GM19467 (cell line): ENCODE results near the gene SYNDIG1L.
"Not testable (repeated sequence)": the region's sequence is repeated elsewhere in the genome, so short reads cannot be mapped to it uniquely, and the experiment has no call there.

Experiments used
- ATAC-seq: cut with Tn5 transposase; IDR thresholded peaks from one replicate; pipeline ENCODE4 v1.9.1; 2021; ENCODE audit warnings: mild to moderate bottlenecking, moderate library complexity; ENCODE audit not compliant: unreplicated experiment

Gene SYNDIG1L

GRCh38 chr14:74426202-74426582, at the start of gene SYNDIG1L:
Gene SYNDIG1L, minus strand, starts transcription at chr14:74426210. Its CDS starts 16,466 bp downstream, at chr14:74409744.
- ATAC-seq: no peak

GRCh38 chr14:74475678-74476077, 49.7 kb upstream of the SYNDIG1L start:
- ATAC-seq: no peak

DNA sequence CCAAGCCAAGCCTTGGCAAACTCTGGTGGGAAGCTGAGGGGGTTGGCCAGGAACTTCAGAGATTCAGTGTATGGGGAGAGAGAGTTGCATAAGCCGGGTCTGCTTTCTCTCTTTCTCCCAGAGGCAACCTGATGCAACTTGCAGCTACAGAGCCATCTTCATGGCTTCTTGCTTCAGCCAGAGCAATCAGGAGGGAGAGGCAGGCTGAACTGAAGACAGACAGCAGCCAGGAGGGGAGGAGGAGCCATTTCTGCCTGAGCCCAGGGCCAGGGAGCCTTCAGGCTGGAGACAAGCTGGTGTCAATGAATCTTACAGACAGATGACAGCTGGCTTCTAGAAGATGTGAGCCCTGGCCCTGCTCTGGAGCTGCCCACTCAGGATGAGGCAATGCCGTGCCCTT, 48.4 kb upstream of the SYNDIG1L start:
- ATAC-seq: no peak

- ATAC-seq: no peak
Measured at GRCh38 chr14:74472601-74473000, 46.6 kb upstream of the SYNDIG1L start.

- ATAC-seq: no peak
Measured at GRCh38 chr14:74469548-74470518, 43.8 kb upstream of the SYNDIG1L start.

DNA sequence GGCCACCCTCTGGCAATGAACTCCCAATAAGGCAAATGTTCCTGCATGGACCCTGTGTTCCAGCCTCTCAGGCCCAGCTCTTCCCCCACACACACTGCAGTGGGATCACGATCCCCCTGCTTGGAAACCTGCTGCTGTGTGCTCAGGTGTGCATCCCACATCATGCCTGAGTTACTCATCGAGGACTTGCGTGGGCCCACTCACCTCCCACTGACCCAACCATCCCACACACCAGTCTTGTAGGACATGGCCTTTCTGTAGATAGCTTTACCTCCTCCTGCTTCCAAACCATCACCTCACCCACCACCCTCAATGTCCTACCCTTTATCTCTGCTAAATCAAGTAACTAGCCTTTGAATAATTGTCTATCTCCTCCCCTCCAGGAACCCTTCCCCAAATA, 42.5 kb upstream of the SYNDIG1L start:
- no peak for ATAC-seq

DNA sequence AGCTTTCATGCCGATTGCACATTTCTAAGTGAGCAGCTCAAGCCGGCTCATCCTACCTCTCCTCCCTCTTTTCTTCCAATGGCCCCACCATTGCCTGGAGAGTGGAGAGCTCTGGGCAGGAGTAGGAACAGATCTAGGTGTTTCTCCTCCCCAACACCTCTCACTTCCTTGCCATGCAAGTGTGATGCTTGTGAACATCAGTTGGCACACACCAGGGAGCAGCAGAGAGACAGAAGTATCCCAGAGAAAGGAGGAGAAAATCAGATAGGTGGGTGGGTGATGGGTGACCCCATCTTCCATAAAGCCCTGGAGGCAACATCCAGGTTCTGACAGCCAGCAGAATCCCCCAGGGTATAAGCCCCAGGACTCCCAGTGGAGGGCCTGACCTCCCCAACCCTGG, 39.3 kb upstream of the SYNDIG1L start:
- ATAC-seq: no peak

DNA sequence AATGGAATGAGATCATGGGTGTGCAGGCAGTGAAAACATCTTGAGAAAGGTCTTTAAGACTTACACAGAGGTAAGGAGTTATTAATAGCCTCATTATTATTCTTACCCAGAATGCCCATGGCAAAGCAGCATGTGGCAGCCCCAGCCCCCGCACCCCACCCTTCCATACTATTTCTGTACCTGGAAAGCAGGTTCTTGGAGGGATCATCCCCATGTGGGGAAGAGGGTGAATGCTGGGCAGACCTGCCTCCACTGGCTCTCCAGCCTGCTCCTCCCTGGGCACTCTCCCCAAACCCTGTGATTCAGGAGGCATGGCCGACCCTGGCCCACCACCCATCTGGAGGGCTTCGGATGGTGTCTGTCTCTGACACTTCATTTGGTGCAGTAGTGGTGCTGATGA, 38.8 kb upstream of the SYNDIG1L start:
- no peak for ATAC-seq

DNA sequence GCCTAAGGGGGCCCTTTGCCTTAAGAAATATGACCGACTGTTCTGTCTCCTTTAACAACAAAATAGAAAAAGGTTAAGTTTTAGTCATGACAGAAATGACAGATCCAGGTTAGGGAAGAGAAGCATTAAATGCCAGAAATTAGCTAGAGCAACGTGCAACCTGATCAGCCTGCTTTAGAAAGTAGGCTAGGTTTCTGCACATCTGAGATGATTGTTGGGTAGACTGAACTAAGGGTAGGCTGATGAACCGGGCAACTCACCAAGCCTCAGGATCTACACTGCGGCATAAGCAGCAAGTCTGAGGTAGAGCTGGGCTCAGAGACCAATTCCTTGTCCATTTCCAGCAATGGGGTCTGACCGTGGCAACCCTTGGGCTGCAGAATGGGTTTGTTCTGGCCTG, 37.7 kb upstream of the SYNDIG1L start:
- no peak for ATAC-seq

DNA sequence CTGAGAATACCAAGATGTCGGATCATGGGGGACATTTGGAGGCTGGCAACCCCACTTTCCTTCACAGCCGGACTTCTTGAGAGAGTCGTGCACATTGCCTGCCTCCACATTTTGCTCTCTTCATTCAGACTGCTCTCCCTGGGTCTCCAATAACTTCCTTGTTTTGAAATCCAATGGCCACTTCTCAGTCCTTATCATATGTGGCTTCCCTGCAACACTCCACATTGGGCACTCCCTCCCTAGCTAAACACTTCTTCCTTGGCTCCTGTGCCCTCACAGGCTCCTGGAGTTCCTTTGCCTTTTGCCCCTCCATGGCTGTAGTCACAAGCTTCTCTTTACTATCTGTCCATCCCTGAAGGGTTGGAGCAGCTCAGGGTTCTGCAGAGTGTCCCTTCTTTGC, 37.0 kb upstream of the SYNDIG1L start:
- no peak for ATAC-seq

DNA sequence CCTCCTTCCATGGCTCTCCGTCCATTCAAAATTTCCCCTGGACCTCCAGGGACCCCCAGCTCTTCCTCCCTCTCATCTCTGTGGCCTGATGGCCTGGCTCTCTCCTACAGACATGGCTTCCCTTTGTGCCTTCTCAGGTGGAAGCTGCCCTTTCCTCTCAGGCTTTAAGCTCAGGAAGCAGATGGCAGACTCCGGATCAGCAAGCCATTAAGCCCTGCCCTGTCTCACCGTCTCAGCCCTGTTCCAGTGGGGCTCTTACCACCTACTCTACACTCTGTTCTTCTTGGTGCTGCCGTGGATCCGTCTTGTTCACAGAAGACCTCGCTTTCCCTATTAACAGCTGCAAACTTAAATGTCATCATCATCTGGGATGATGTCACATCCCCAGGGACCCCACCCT, 34.0 kb upstream of the SYNDIG1L start:
- ATAC-seq: no peak

- no peak for ATAC-seq
Measured at GRCh38 chr14:74459289-74459946, 33.4 kb upstream of the SYNDIG1L start.

GRCh38 chr14:74457565-74457895, 31.5 kb upstream of the SYNDIG1L start:
- ATAC-seq: no peak

DNA sequence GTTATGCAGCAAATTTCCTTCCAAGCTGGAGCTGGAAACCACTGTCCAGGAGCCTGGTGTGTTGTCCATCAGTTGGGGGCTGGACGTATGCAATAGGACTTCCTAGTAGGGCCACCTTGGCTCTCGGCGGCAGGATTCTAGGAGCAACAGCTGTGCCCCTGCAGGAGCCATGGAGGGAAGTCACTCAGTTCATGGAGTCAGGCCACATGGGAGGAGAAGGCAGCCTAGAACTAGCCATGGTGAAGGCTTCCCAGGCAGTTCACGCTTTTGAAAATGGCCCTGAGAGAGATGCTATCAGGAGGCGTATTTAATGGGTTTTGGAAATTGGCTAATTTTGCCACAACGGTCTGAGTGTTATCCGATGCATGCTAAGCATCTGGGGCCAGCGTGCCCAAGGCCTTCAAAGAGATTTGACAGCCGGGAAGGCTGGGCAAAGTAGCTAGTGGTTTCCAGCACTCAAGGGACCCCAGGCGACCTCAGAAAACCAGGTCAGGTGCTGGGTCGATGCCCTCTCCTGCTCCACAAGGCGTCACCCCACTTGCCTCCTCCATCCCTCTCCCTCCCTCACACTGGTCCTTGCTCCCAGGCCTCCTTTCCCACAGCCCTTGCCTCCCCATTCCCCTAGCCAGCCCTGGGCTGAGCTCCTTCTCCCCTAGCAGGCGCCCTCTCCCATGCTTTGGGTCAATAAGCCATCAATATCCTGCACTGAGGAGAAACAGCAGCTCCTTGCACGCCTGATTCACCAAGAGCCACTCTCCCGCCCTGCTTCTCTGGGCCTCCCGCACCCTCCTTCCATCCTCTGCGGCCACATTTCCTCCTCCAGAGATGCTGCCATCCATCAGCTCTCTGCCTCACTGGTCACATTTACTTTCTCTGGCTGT, 30.9 kb upstream of the SYNDIG1L start:
- ATAC-seq: no peak

DNA sequence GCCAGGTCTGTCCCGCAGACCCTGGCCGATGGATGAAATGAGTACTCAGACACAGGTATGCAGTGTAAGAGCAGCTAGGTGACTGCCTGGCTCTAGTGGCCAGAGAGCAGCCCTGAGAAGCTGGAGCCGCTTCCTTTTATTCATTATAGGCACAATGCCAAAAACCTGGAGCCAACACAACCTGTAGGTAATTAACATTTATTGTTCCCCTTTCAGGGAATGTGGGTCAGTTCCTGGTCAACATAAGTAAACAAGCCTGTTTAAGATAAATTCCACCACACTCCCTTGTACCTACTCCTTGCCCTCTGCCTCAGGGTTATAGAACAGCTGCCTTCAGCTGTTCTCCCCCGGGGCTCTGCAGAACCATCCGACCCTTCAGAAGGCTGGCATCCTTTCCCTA, 28.4 kb upstream of the SYNDIG1L start:
- ATAC-seq: not testable (repeated sequence)

GRCh38 chr14:74444866-74445265, 18.9 kb upstream of the SYNDIG1L start:
- no peak for ATAC-seq

- ATAC-seq: no peak
Measured at GRCh38 chr14:74442757-74443156, 16.7 kb upstream of the SYNDIG1L start.

- no peak for ATAC-seq
Measured at GRCh38 chr14:74441113-74441512, 15.1 kb upstream of the SYNDIG1L start.

GRCh38 chr14:74438351-74438915, 12.4 kb upstream of the SYNDIG1L start:
- no peak for ATAC-seq

- no peak for ATAC-seq
Measured at GRCh38 chr14:74437496-74438053, 11.6 kb upstream of the SYNDIG1L start.

- no peak for ATAC-seq
Measured at GRCh38 chr14:74434294-74434693, 8.3 kb upstream of the SYNDIG1L start.
